ENCODE measurements around the gene TMEM203. TPM values are rescaled to one million over a fixed set of nuclear protein-coding genes. Genes with fewer than 3 reads are reported as not detected.

The TMEM203 gene
- polyA plus RNA-seq, 4 donors: 33.0 to 38.2 (median 35.0) TPM

DNA sequence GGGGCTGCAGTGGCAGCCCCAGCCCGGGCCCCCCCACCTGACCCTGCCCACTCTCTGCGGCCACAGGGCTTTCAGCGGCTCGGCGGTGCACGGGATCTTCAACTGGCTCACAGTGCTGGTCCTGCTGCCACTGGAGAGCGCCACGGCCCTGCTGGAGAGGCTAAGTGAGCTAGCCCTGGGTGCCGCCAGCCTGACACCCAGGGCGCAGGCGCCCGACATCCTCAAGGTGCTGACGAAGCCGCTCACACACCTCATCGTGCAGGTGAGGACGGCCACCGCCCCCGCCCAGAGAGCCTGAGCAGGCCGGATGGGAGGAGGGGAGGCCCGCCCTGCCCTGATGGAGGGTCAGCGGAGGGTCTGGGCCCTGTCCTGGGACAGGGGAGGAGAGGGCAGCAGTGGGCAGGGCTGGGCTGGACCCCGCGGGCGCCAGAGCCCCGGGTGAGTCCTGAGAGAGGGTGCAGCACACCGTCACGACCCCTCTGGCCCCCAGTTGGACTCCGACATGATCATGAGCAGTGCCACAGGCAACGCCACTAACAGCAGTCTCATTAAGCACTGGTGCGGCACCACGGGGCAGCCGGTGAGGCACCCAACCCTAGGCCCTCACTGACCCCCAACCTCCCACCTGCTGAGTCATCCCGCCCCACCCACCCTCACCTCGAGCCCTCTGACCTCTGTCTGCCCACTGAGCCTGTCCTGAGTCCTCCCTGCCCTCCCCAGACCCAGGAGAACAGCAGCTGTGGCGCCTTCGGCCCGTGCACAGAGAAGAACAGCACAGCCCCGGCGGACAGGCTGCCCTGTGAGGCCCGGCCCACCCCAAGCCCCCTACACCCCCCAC lies 27.9 kb upstream of the TMEM203 start:
- Histone ChIP-seq H3K27me3 (ENCODE audit: control insufficient read depth in 3 of 3, insufficient read depth in 3 of 3, low read length in 3 of 3) (no peaks in the 10 kb centered on the region), H3K9me3 (ENCODE audit: control insufficient read depth in 2 of 2, insufficient read depth in 1 of 2, low read depth in 1 of 2, low read length in 1 of 2) (no peaks in the 10 kb centered on the region), H3K4me1 (ENCODE audit: control insufficient read depth in 3 of 3, insufficient read depth in 2 of 3, low read depth in 1 of 3, low read length in 2 of 3) (peaks cover 3 to 74% (median 11%) of the 10 kb centered on the region in 3 donors), H3K27ac (ENCODE audit: low read depth in 1 of 3, low read length in 2 of 3) (peak overlapping the region in 1 of 3 donors; percentile 54), H3K4me3 (ENCODE audit: low read depth in 1 of 3, low read length in 3 of 3) (peak overlapping the region in 1 of 3 donors; percentile 23), H3K36me3 (ENCODE audit: control insufficient read depth in 3 of 3, insufficient read depth in 2 of 3, low read depth in 1 of 3, low read length in 3 of 3) (peaks cover 0 to 50% (median 0%) of the 10 kb centered on the region in 3 donors)
- no peak for FAIRE-seq
- 28 to 76% (median 52%) methylated on average over 29 to 40 of the region's 40 CpGs for WGBS, 3 donors
- DNase-seq: no peak

DNA sequence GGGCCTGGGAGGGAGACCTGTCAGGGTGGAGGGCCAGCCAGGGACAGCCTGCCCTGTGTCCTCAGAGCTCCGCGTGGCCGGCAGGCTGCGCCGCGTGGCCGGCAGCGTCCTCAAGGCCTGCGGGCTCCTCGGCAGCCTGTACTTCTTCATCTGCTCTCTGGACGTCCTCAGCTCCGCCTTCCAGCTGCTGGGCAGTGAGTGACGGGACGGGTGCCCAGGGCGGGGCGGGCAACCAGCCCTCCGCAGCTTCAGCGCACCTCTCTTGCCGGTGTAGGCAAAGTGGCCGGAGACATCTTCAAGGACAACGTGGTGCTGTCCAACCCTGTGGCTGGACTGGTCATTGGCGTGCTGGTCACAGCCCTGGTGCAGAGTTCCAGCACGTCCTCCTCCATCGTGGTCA lies 27.1 kb upstream of the TMEM203 start:
- Histone ChIP-seq H3K9me3 (ENCODE audit: control insufficient read depth in 2 of 2, insufficient read depth in 1 of 2, low read depth in 1 of 2, low read length in 1 of 2) (no peaks in the 10 kb centered on the region), H3K36me3 (ENCODE audit: control insufficient read depth in 3 of 3, insufficient read depth in 2 of 3, low read depth in 1 of 3, low read length in 3 of 3) (peaks cover 0 to 47% (median 0%) of the 10 kb centered on the region in 3 donors), H3K27ac (ENCODE audit: low read depth in 1 of 3, low read length in 2 of 3) (peak overlapping the region in 1 of 3 donors; percentile 95), H3K27me3 (ENCODE audit: control insufficient read depth in 3 of 3, insufficient read depth in 3 of 3, low read length in 3 of 3) (no peaks in the 10 kb centered on the region), H3K4me1 (ENCODE audit: control insufficient read depth in 3 of 3, insufficient read depth in 2 of 3, low read depth in 1 of 3, low read length in 2 of 3) (peaks cover 3 to 74% (median 11%) of the 10 kb centered on the region in 3 donors), H3K4me3 (ENCODE audit: low read depth in 1 of 3, low read length in 3 of 3) (no peak overlapping the region)
- 18 to 73% (median 46%) methylated on average over 14 to 24 of the region's 24 CpGs for WGBS, 3 donors
- FAIRE-seq (no peak), DNase-seq (peak in 1 of 2 donors; percentile 55)

DNA sequence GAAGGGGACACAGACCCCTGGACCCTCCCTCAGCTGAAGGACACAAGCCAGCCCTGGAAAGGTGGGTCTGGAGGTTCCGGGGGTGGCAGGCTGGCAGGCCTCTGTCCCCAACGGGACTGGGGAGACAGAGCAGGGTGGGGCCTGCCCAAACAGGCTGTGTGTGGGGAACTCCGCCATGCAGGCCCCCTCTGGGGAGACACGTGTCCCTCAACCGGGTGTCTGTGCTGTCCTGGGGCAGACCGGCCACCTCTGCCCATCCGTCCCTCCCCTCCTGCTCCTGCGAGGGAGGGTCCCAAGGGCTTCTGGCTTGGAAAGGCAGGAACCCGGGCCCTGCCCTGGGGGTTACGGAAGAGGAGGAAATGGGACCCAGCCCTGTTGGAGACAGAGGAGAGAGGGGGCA lies 26.7 kb upstream of the TMEM203 start:
- H3K9me3 ChIP-seq (ENCODE audit: control insufficient read depth in 2 of 2, insufficient read depth in 1 of 2, low read depth in 1 of 2, low read length in 1 of 2): no peaks in the 10 kb centered on the region
- WGBS, 3 donors: 54 to 75% (median 69%) methylated on average over 7 to 10 of the region's 10 CpGs
- no peak overlapping the region for H3K4me3 ChIP-seq (ENCODE audit: low read depth in 1 of 3, low read length in 3 of 3)

DNA sequence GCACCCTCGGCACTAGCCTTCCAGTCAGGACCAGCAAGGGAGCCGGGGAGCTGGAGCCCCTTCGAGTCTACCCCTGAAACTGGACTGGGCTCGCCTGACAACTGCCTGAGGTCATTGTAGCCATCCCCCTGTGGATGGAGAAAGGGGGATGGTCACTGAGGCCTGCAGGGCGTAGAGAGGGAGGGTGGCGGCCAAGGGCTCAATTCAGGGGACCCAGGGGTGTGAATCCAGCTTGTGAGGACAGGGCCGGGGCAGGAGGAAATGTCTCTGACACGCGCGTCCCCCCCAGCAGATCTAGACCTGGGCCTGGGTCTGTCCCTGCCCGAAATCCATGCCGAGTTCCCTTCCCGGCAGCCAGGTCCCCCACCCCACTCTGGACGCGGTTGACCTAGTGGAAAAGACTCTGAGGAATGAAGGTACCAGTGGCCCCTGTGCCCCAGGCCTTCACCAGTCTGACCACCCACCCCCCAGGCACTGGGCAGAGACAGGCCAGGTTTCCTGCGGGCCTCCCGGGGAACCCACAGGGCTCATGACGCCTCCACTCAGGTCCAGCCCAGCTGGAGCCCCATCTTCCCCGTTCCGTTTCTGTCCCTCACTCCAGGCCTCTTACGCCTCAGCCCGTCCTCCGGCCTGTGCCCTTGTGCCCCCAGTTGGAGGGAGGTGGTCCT lies 26.1 kb upstream of the TMEM203 start:
- Histone ChIP-seq H3K36me3 (ENCODE audit: control insufficient read depth in 3 of 3, insufficient read depth in 2 of 3, low read depth in 1 of 3, low read length in 3 of 3) (peaks cover 0 to 47% (median 0%) of the 10 kb centered on the region in 3 donors), H3K4me1 (ENCODE audit: control insufficient read depth in 3 of 3, insufficient read depth in 2 of 3, low read depth in 1 of 3, low read length in 2 of 3) (peaks cover 0 to 74% (median 11%) of the 10 kb centered on the region in 3 donors), H3K27ac (ENCODE audit: low read depth in 1 of 3, low read length in 2 of 3) (peak overlapping the region in 1 of 3 donors; percentile 95), H3K27me3 (ENCODE audit: control insufficient read depth in 3 of 3, insufficient read depth in 3 of 3, low read length in 3 of 3) (no peaks in the 10 kb centered on the region), H3K9me3 (ENCODE audit: control insufficient read depth in 2 of 2, insufficient read depth in 1 of 2, low read depth in 1 of 2, low read length in 1 of 2) (no peaks in the 10 kb centered on the region), H3K4me3 (ENCODE audit: low read depth in 1 of 3, low read length in 3 of 3) (no peak overlapping the region)
- DNase-seq (no peak), FAIRE-seq (no peak)
- WGBS, 3 donors: 78 to 84% (median 80%) methylated on average over 20 to 23 of the region's 23 CpGs

More for the DNA sequence above, 26.7 kb upstream of the TMEM203 start:
- Histone ChIP-seq H3K4me1 (ENCODE audit: control insufficient read depth in 3 of 3, insufficient read depth in 2 of 3, low read depth in 1 of 3, low read length in 2 of 3) (peaks cover 3 to 74% (median 11%) of the 10 kb centered on the region in 3 donors), H3K27ac (ENCODE audit: low read depth in 1 of 3, low read length in 2 of 3) (peak overlapping the region in 1 of 3 donors; percentile 95), H3K36me3 (ENCODE audit: control insufficient read depth in 3 of 3, insufficient read depth in 2 of 3, low read depth in 1 of 3, low read length in 3 of 3) (peaks cover 0 to 47% (median 0%) of the 10 kb centered on the region in 3 donors), H3K27me3 (ENCODE audit: control insufficient read depth in 3 of 3, insufficient read depth in 3 of 3, low read length in 3 of 3) (no peaks in the 10 kb centered on the region)
- DNase-seq: no peak
- no peak for FAIRE-seq

DNA sequence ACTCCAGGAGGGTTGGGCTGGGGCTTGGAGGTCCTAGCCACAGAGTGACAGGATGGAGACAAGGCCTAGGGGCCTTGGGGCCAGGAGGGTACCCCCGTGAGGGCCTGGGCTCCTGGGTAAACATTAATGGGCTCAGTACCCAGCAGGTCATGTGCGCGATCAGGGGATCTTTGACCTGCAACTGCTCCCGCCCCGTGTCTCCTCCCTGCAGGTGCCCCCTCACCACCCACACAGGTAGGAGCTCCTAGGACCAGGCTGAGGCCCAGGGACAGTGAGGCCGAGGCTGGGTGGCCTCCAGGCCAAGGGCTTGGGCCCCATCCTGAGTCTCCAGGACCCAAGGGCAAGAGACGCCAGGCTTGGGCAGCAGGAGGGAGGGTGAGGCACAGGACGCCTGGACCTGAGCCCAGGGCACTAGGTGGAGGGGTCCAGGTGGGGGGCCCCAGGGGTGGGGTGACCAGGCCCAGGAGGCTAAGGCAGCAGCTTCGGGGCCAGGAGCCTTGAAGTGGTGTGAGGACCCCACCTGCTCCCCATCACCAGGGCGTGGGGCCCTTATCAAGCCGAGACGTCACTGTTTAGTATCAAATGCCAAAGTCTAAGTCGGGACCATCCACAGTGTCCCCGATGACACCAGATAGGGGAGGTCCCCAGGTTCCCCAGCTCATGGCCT lies 25.4 kb upstream of the TMEM203 start, which contains the start of gene SLC34A3:
SLC34A3 (plus strand) TSS at position 197 of the 667 bp plus-strand sequence. CDS start 802 bp downstream, outside the sequence.
- FAIRE-seq (no peak), DNase-seq (peak; percentile 56 to 78)
- H3K27ac ChIP-seq (ENCODE audit: low read depth in 1 of 3, low read length in 2 of 3): peak within 1 kb of the TSS in 2 of 3 donors; percentile 5 to 95
- H3K9me3 ChIP-seq (ENCODE audit: control insufficient read depth in 2 of 2, insufficient read depth in 1 of 2, low read depth in 1 of 2, low read length in 1 of 2): no peaks in the 10 kb centered on the region
- WGBS, 3 donors: 17 to 51% (median 28%) methylated on average over 14 of the region's 14 CpGs
- peaks cover 0 to 79% (median 11%) of the 10 kb centered on the region in 3 donors for H3K4me1 ChIP-seq (ENCODE audit: control insufficient read depth in 3 of 3, insufficient read depth in 2 of 3, low read depth in 1 of 3, low read length in 2 of 3)
- peak within 1 kb of the TSS in 1 of 3 donors; percentile 21 for H3K4me3 ChIP-seq (ENCODE audit: low read depth in 1 of 3, low read length in 3 of 3)
- H3K36me3 ChIP-seq (ENCODE audit: control insufficient read depth in 3 of 3, insufficient read depth in 2 of 3, low read depth in 1 of 3, low read length in 3 of 3): peaks cover 0 to 47% (median 0%) of the 10 kb centered on the region in 3 donors
- no peaks in the 10 kb centered on the region for H3K27me3 ChIP-seq (ENCODE audit: control insufficient read depth in 3 of 3, insufficient read depth in 3 of 3, low read length in 3 of 3)

DNA sequence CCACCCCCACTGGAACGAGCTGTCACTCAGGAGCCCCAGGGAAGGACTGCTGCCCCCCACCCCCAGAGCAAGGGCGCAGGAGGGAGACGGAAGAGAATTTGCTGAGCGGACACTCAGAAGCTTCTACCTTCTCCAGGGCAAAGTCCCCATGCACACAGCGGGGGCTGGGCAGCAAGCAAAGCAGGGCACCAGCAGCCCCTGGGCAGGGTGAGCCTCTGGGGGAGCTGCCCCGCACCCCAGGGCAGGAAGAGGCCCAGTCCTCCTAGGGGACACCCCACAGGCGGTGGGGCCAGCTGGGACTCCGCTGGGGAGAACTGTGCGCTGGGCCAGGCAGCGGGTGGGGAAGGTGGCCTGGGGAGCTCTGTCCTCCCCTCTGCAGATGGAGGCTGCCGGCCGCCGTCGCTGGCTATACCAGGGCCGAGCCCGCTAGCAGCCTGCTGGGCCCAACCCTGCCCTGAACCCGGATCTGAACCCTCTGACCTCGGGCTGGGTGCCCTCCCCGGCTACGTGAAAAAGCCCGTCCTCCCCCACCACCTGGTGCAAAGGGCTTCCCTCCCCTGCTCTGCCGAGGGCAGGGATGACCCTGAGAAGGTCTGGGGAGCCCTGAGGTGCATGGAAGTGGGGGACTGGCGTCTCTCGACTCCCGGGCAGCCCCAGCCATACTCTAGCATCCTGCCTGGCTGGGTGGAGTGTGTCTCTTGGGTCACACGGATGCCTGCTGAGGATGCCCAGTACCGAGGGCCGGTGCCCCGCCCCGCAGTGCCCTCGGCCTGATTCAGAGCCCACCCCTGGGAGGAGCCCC lies 24.7 kb upstream of the TMEM203 start:
- Histone ChIP-seq H3K4me1 (ENCODE audit: control insufficient read depth in 3 of 3, insufficient read depth in 2 of 3, low read depth in 1 of 3, low read length in 2 of 3) (peaks cover 0 to 80% (median 11%) of the 10 kb centered on the region in 3 donors), H3K9me3 (ENCODE audit: control insufficient read depth in 2 of 2, insufficient read depth in 1 of 2, low read depth in 1 of 2, low read length in 1 of 2) (no peaks in the 10 kb centered on the region), H3K27ac (ENCODE audit: low read depth in 1 of 3, low read length in 2 of 3) (peak overlapping the region in 2 of 3 donors; percentile 5 to 95), H3K36me3 (ENCODE audit: control insufficient read depth in 3 of 3, insufficient read depth in 2 of 3, low read depth in 1 of 3, low read length in 3 of 3) (peaks cover 0 to 40% (median 0%) of the 10 kb centered on the region in 3 donors), H3K4me3 (ENCODE audit: low read depth in 1 of 3, low read length in 3 of 3) (peak overlapping the region in 1 of 3 donors; percentile 21), H3K27me3 (ENCODE audit: control insufficient read depth in 3 of 3, insufficient read depth in 3 of 3, low read length in 3 of 3) (no peaks in the 10 kb centered on the region)
- FAIRE-seq: no peak
- DNase-seq: peak; percentile 52 to 92
- WGBS, 3 donors: 17 to 51% (median 27%) methylated on average over 27 to 31 of the region's 31 CpGs

DNA sequence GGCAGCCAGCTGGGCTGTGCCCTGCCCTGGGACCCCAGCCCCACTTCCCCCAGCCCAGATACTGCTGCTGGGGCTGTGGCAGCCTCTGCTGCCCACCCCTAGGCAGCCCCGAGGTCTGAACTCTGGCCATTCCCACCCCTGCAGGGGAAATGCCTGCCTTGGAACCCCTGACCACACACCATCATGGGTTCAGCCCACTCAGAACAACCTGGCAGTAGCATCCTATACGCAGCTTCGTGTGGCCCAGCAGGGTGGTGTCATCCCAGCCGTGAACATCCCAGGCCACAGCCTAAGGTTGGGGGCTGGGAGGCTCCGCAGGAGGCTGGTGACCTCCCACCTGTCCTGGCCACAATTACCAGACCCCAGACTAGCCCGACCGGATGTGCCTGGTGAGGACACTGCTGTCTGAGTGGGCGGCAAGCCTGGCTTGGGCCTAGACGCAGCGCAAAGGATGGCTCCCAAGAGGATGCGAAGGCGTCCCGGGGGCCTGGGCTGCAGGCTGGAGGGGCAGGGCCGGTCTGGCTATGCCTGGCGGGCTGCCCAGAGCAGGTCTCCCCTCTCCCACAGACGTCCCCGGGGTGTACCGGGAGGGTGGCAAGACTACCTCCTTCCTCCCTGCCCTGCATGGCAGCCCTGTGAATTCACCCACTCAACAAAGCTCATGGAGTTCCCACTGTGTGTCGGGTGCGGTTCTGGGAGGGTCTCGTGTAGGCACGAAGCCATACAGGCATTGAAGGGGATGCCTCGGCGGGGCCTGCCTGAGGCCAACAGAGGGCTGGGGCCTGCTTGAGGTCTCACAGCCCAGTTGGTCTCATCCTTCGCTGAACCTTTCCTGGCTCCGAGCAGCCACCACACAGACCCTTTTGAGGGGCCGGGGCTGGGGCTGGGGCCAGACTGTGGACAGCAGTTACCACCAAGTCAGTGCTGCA lies 23.8 kb upstream of the TMEM203 start:
- no peak overlapping the region for H3K4me3 ChIP-seq (ENCODE audit: low read depth in 1 of 3, low read length in 3 of 3)
- WGBS, 3 donors: 61 to 69% (median 68%) methylated on average over 26 to 27 of the region's 27 CpGs
- H3K27ac ChIP-seq (ENCODE audit: low read depth in 1 of 3, low read length in 2 of 3): peak overlapping the region in 1 of 3 donors; percentile 95
- DNase-seq (peak in 1 of 2 donors; percentile 36), FAIRE-seq (no peak)
- H3K36me3 ChIP-seq (ENCODE audit: control insufficient read depth in 3 of 3, insufficient read depth in 2 of 3, low read depth in 1 of 3, low read length in 3 of 3): peaks cover 0 to 31% (median 0%) of the 10 kb centered on the region in 3 donors
- no peaks in the 10 kb centered on the region for H3K9me3 ChIP-seq (ENCODE audit: control insufficient read depth in 2 of 2, insufficient read depth in 1 of 2, low read depth in 1 of 2, low read length in 1 of 2)
- no peaks in the 10 kb centered on the region for H3K27me3 ChIP-seq (ENCODE audit: control insufficient read depth in 3 of 3, insufficient read depth in 3 of 3, low read length in 3 of 3)
- H3K4me1 ChIP-seq (ENCODE audit: control insufficient read depth in 3 of 3, insufficient read depth in 2 of 3, low read depth in 1 of 3, low read length in 2 of 3): peaks cover 0 to 84% (median 11%) of the 10 kb centered on the region in 3 donors
